OCI-LY3 (cell line): ENCODE results near the gene SPPL2B.

Source experiments
- H2AFZ ChIP-seq: fragments of 200-600, 300-600 bp; shearing (Covaris generic); 2 replicates; pipeline ENCODE4 v1.6.0; 2014; ENCODE audit warnings: antibody characterized with exemption, low read depth, low read length
- H3K27ac ChIP-seq: fragments of 200-600, 300-600 bp; sonication (generic); 2 replicates; pipeline ENCODE4 v1.5.1; 2014; ENCODE audit warnings: mild to moderate bottlenecking, low read length, moderate library complexity, mixed read lengths
- H3K27me3 ChIP-seq: fragments of 200-600, 300-600 bp; sonication (generic); 2 replicates; pipeline ENCODE4 v1.6.1; 2014; ENCODE audit warnings: low read depth, low read length, mixed read lengths
- H3K36me3 ChIP-seq: fragments of 200-600, 300-600 bp; sonication (generic); replicated peaks from 2 replicates; pipeline ENCODE3; 2014; ENCODE audit warnings: low read depth, low read length, mixed read lengths
- H3K4me1 ChIP-seq: fragments of 300-600, 200-600 bp; sonication (generic); 2 replicates; pipeline ENCODE4 v1.6.1; 2014; ENCODE audit warnings: low read length, mixed read lengths
- H3K4me2 ChIP-seq: fragments of 200-600, 300-600 bp; sonication (generic); 2 replicates; pipeline ENCODE4 v1.6.1; 2014; ENCODE audit warnings: low read length, mixed read lengths
- H3K4me3 ChIP-seq: fragments of 300-600, 200-600 bp; sonication (generic); 2 replicates; pipeline ENCODE4 v1.5.1; 2014; ENCODE audit warnings: antibody characterized with exemption, mild to moderate bottlenecking, low read length, moderate library complexity
- H3K79me2 ChIP-seq: fragments of 300-600, 200-600 bp; shearing (Covaris generic); 2 replicates; pipeline ENCODE4 v1.6.1; 2014; ENCODE audit warnings: mild to moderate bottlenecking, low read length, mixed read lengths
- H3K9ac ChIP-seq: fragments of 300-600, 200-600 bp; shearing (Covaris generic); 2 replicates; pipeline ENCODE4 v1.6.0; 2014; ENCODE audit warnings: mild to moderate bottlenecking, low read length, moderate library complexity
- H3K9me3 ChIP-seq: fragments of 200-600, 300-600 bp; shearing (Covaris generic); 2 replicates; pipeline ENCODE4 v1.6.1; 2014; ENCODE audit warnings: low read length, mixed read lengths; ENCODE audit not compliant: insufficient read depth
- H4K20me1 ChIP-seq: fragments of 200-600, 300-600 bp; sonication (generic); 2 replicates; pipeline ENCODE4 v1.6.1; 2016; ENCODE audit warnings: low read length, mixed read lengths; ENCODE audit not compliant: insufficient read depth
- EZH2phosphoT487 ChIP-seq: fragments of 200-600 bp; shearing (Covaris generic); IDR thresholded peaks from 2 replicates; pipeline ENCODE4 v1.6.1; 2018; ENCODE audit warnings: antibody characterized with exemption, mixed run types, low read depth
- TF ChIP-seq, protein P1 (sequence below): fragments of 200-600, 300-600 bp; sonication (generic); IDR thresholded peaks from 2 replicates; pipeline ENCODE4 v1.5.1; 2014; ENCODE audit warnings: antibody characterized with exemption, low read length, low read depth

The SPPL2B gene

GRCh38 chr19:2361246-2362045 is 33.0 kb downstream of the SPPL2B start:
- no peaks in the 10 kb centered on the region for H3K4me1 ChIP-seq
- no peak overlapping the region for H3K9ac ChIP-seq
- H3K36me3 ChIP-seq, result no peaks in the 10 kb centered on the region
- no peak for TF ChIP-seq EZH2phosphoT487
- TF ChIP-seq, protein P1, sequence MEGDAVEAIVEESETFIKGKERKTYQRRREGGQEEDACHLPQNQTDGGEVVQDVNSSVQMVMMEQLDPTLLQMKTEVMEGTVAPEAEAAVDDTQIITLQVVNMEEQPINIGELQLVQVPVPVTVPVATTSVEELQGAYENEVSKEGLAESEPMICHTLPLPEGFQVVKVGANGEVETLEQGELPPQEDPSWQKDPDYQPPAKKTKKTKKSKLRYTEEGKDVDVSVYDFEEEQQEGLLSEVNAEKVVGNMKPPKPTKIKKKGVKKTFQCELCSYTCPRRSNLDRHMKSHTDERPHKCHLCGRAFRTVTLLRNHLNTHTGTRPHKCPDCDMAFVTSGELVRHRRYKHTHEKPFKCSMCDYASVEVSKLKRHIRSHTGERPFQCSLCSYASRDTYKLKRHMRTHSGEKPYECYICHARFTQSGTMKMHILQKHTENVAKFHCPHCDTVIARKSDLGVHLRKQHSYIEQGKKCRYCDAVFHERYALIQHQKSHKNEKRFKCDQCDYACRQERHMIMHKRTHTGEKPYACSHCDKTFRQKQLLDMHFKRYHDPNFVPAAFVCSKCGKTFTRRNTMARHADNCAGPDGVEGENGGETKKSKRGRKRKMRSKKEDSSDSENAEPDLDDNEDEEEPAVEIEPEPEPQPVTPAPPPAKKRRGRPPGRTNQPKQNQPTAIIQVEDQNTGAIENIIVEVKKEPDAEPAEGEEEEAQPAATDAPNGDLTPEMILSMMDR, result no peak
- H3K4me2 ChIP-seq, result no peak overlapping the region
- no peak overlapping the region for H3K4me3 ChIP-seq
- H4K20me1 ChIP-seq, result no peaks in the 10 kb centered on the region
- peaks cover 3% of the 10 kb centered on the region; the same call in 1 of the 2 replicates for H3K9me3 ChIP-seq
- no peaks in the 10 kb centered on the region for H3K79me2 ChIP-seq
- H2AFZ ChIP-seq, result no peak overlapping the region
- 0 out of 2 replicates have a peak, but pooled peaks cover 4% of the 10 kb centered on the region for H3K27me3 ChIP-seq
- H3K27ac ChIP-seq, result no peak overlapping the region

- no peak overlapping the region for H3K27ac ChIP-seq
- H4K20me1 ChIP-seq, result no peaks in the 10 kb centered on the region
- no peaks in the 10 kb centered on the region for H3K36me3 ChIP-seq
- H3K4me1 ChIP-seq, result no peaks in the 10 kb centered on the region
- no peaks in the 10 kb centered on the region for H3K79me2 ChIP-seq
- H3K4me3 ChIP-seq, result no peak overlapping the region
- peaks cover 3% of the 10 kb centered on the region; the same call in 1 of the 2 replicates for H3K9me3 ChIP-seq
- TF ChIP-seq, protein P1, result no peak
- TF ChIP-seq EZH2phosphoT487, result no peak
- no peak overlapping the region for H2AFZ ChIP-seq
- 0 out of 2 replicates have a peak, but pooled peaks cover 4% of the 10 kb centered on the region for H3K27me3 ChIP-seq
- no peak overlapping the region for H3K9ac ChIP-seq
- no peak overlapping the region for H3K4me2 ChIP-seq
Measured at GRCh38 chr19:2362046-2362969, 33.8 kb downstream of the SPPL2B start.

- no peak overlapping the region for H3K9ac ChIP-seq
- no peak overlapping the region for H2AFZ ChIP-seq
- H3K4me3 ChIP-seq, result no peak overlapping the region
- no peak overlapping the region for H3K4me2 ChIP-seq
- H4K20me1 ChIP-seq, result no peaks in the 10 kb centered on the region
- no peak for TF ChIP-seq EZH2phosphoT487
- TF ChIP-seq, protein P1, result no peak
- no peak overlapping the region for H3K27ac ChIP-seq
- H3K9me3 ChIP-seq, result peaks cover 3% of the 10 kb centered on the region; the same call in 1 of the 2 replicates
- H3K4me1 ChIP-seq, result no peaks in the 10 kb centered on the region
- no peaks in the 10 kb centered on the region for H3K79me2 ChIP-seq
- no peaks in the 10 kb centered on the region for H3K36me3 ChIP-seq
- H3K27me3 ChIP-seq, result 0 out of 2 replicates have a peak, but pooled peaks cover 4% of the 10 kb centered on the region
Measured at GRCh38 chr19:2362970-2363300, 34.5 kb downstream of the SPPL2B start.

DNA sequence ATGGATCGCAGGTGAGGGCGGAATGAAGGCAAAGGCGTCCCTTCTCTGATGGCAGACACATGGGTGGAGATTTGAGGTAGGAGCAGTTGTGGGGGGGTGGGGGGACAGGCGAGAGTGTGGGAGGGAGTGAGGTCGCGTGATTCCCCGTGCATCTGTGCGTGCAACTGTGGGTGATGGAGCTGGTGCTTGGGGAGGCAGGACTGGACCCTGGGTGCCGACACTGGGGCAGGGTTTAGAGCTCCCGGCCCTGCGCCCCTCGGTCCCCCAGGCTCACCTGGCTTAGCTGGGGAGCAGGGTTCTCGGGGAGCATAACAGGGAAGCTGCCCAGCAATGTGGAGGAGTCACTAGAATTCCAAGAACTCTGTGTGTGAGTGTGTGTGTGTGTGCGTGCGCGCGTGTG is 34.9 kb downstream of the SPPL2B start:
- Histone ChIP-seq H3K4me1 (no peaks in the 10 kb centered on the region), H3K4me3 (no peak overlapping the region), H2AFZ (no peak overlapping the region), H3K4me2 (no peak overlapping the region), H4K20me1 (no peaks in the 10 kb centered on the region), H3K9me3 (peaks cover 3% of the 10 kb centered on the region; the same call in 1 of the 2 replicates), H3K27ac (no peak overlapping the region), H3K9ac (no peak overlapping the region), H3K27me3 (0 out of 2 replicates have a peak, but pooled peaks cover 4% of the 10 kb centered on the region), H3K36me3 (no peaks in the 10 kb centered on the region), H3K79me2 (no peaks in the 10 kb centered on the region)
- TF ChIP-seq, protein P1, result no peak
- TF ChIP-seq EZH2phosphoT487, result no peak
